MCF 10A (cell line): Measurements from ENCODE around the gene D2HGDH. TPM values are rescaled to one million over a fixed set of nuclear protein-coding genes. Genes with fewer than 3 reads are reported as not detected.
A peak's percentile ranks its signal among the peaks of the same experiment; 100 is the strongest.
"Not testable (repeated sequence)": the region's sequence is repeated elsewhere in the genome, so short reads cannot be mapped to it uniquely, and the experiment has no call there.

Experiments
- BruUV-seq: library from RNA; stranded (reverse); fragments of 400-500 nt; replicated peaks from 2 replicates; lab custom pipeline; 2021; lab: Mats Ljungman, UMichigan
- CTCF ChIA-PET: fragments of 300-600 bp; sonication (Branson Sonifier 250); formaldehyde crosslinking; extraction: SDS; loops from one replicate; lab custom pipeline; 2021; ENCODE audit warnings: antibody characterized with exemption, inconsistent platforms; lab: Yijun Ruan, JAX
- POLR2A ChIA-PET: fragments of 300-600, 350-650 bp; sonication (Branson Sonifier 250); formaldehyde crosslinking; extraction: SDS; loops from one replicate; lab custom pipeline; 2020; ENCODE audit warnings: antibody characterized with exemption, inconsistent platforms; lab: Yijun Ruan, JAX
- DNase-seq: peaks from one replicate; pipeline ENCODE4 v3.0.0-alpha.2; 2018; ENCODE audit not compliant: unreplicated experiment
- H3K27ac Mint-ChIP-seq: one replicate; pipeline ENCODE4 v1.8.0; 2022; ENCODE audit warnings: mild to moderate bottlenecking, low read depth, mixed read lengths; ENCODE audit not compliant: unreplicated experiment
- H3K27me3 Mint-ChIP-seq: one replicate; pipeline ENCODE4 v1.8.0; 2022; ENCODE audit warnings: mixed read lengths; ENCODE audit not compliant: insufficient read depth, unreplicated experiment
- H3K36me3 Mint-ChIP-seq: one replicate; pipeline ENCODE4 v1.8.0; 2022; ENCODE audit warnings: mild to moderate bottlenecking, moderate library complexity, mixed read lengths; ENCODE audit not compliant: insufficient read depth, unreplicated experiment
- H3K4me1 Mint-ChIP-seq: one replicate; pipeline ENCODE4 v1.8.0; 2022; ENCODE audit warnings: mixed read lengths; ENCODE audit not compliant: insufficient read depth, unreplicated experiment
- H3K4me3 Mint-ChIP-seq: one replicate; pipeline ENCODE4 v1.8.0; 2022; ENCODE audit warnings: mild to moderate bottlenecking, moderate library complexity, mixed read lengths; ENCODE audit not compliant: unreplicated experiment
- H3K9me3 Mint-ChIP-seq: one replicate; pipeline ENCODE4 v1.8.0; 2022; ENCODE audit warnings: mixed read lengths; ENCODE audit not compliant: unreplicated experiment
- CTCF ChIP-seq: fragments of 200-600 bp; IDR thresholded peaks from one replicate; pipeline ENCODE4 v1.8.0; 2022; ENCODE audit warnings: antibody characterized with exemption, mild to moderate bottlenecking; ENCODE audit not compliant: unreplicated experiment
- intact Hi-C: fragments of 100-400 bp; cut with micrococcal nuclease; formaldehyde crosslinking; loops from 2 replicates; pipeline ENCODE4 v1.14.1; 2022
- total RNA-seq: library from RNA; stranded (reverse); gene quantifications from 2 replicates; pipeline ENCODE4 v1.2.3, GENCODE V29; 2022

The D2HGDH gene
- total RNA-seq, 1 experiment from 2014 or later, result 41.5 TPM

GRCh38 chr2:241732513-241733186, 1.8 kb upstream of the D2HGDH start:
- BruUV-seq, result not testable (repeated sequence)
- POLR2A ChIA-PET, result interaction anchor here (1.1 to 3.5 kb wide), 3 partner anchors 30 to 95 kb away, joined by 3 to 33 read pairs (median 3); partner anchors contain the start of genes ATG4B, ING5 and THAP4

GRCh38 chr2:241733391-241734207, 831 bp upstream of the D2HGDH start:
- peaks cover 10% of the 10 kb centered on the region for H3K4me1 Mint-ChIP-seq
- BruUV-seq, result no TSS peak
- H3K27me3 Mint-ChIP-seq, result no peaks in the 10 kb centered on the region
- ChIA-PET POLR2A (interaction anchor here (0.5 to 3.5 kb wide), 9 partner anchors 27 to 1173 kb away, joined by 3 to 33 read pairs (median 3); partner anchors contain the start of genes ATG4B, DTYMK, ING5 and THAP4), CTCF (interaction anchor here (0.5 to 1.3 kb wide), 3 partner anchors 17 to 186 kb away, joined by 3 read pairs; no protein-coding TSS in a partner anchor)
- H3K36me3 Mint-ChIP-seq, result peaks cover 12% of the 10 kb centered on the region
- H3K4me3 Mint-ChIP-seq, result peak overlapping the region; percentile 71
- intact Hi-C loops, result loop anchor here (2.0 kb wide), 2 partner anchors 33 to 145 kb away; no protein-coding TSS in a partner anchor
- no peak overlapping the region for H3K27ac Mint-ChIP-seq
- no peaks in the 10 kb centered on the region for H3K9me3 Mint-ChIP-seq
- peak; percentile 9 for TF ChIP-seq CTCF
- DNase-seq, result peak; percentile 52

More at GRCh38 chr2:241732513-241733186, 1.8 kb upstream of the D2HGDH start:
- H3K9me3 Mint-ChIP-seq, H3K4me3 Mint-ChIP-seq, intact Hi-C loops, DNase-seq, H3K4me1 Mint-ChIP-seq, H3K27me3 Mint-ChIP-seq, H3K27ac Mint-ChIP-seq: not testable (repeated sequence)
- CTCF ChIA-PET, result interaction anchor here (0.8 to 1.7 kb wide), 4 partner anchors 34 to 883 kb away, joined by 3 to 5 read pairs (median 3); no protein-coding TSS in a partner anchor
- TF ChIP-seq CTCF, result peak; percentile 16
- H3K36me3 Mint-ChIP-seq, result peaks cover 16% of the 10 kb centered on the region

- Mint-ChIP-seq H3K27ac (no peak overlapping the region), H3K4me3 (peak overlapping the region; percentile 71), H3K27me3 (no peaks in the 10 kb centered on the region), H3K9me3 (no peaks in the 10 kb centered on the region), H3K4me1 (peaks cover 10% of the 10 kb centered on the region), H3K36me3 (peaks cover 18% of the 10 kb centered on the region)
- no peak for DNase-seq
- ChIA-PET CTCF (interaction anchor here (0.8 to 1.3 kb wide), 2 partner anchors 18 to 35 kb away, joined by 3 read pairs; no protein-coding TSS in a partner anchor), POLR2A (interaction anchor here (0.5 to 3.5 kb wide), 10 partner anchors 14 to 1173 kb away, joined by 3 to 33 read pairs (median 4); partner anchors contain the start of genes ATG4B, DTYMK, ING5 and THAP4)
- no TSS peak for BruUV-seq
- intact Hi-C loops, result loop anchor here (2.0 kb wide), 2 partner anchors 33 to 145 kb away; no protein-coding TSS in a partner anchor
- no peak for TF ChIP-seq CTCF
These were observed 293 bp upstream of the D2HGDH start for GRCh38 chr2:241734208-241734466.
